NCI-H2107 treated with DMSO at 0.1 percent for 48 hours (cell line): ENCODE measurements around the gene PTRHD1.

Experiments
- DNase-seq: peaks from one replicate; lab custom pipeline; 2025; ENCODE audit not compliant: unreplicated experiment; lab: John Stamatoyannopoulos, UW

The PTRHD1 gene

DNA sequence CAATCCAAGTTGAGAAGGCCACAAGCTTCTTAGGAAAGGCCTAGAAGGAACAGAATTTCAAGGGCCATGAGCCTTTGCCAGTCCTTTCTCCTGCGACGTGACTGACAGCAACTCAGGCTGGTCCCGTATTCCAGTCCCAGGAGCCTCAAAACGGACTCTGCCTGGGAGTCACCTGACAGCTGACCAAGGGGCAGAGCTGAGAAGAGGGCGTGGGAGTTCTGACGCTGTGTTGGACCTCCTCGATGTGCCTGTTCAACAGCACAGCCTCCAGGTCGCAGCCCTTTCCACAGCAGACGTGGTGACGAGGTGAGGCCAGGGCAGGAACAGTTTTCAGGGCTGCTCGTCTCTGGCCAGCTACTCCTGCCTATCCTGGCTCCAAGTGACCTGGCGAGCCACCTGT is 37.6 kb upstream of the PTRHD1 start:
- DNase-seq: no peak

DNA sequence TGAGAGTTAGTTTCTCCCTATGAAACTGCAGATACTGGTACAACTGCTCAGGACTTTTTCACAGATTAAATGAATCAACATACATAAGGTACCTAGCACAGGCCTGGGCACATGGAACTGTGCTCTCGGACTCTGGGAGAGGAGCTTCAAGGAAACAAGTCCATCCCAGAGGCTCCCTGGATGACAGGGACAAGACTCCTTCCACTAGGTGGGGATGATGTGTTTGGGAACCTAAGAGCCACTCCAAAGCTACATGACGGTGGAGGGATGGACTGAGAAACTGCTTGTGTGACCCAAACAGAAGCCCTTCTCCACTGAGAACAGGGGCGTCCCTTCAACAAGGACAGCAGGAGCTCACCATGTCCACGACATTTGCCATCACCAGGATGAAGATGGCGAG is 37.2 kb upstream of the PTRHD1 start:
- DNase-seq: no peak

DNA sequence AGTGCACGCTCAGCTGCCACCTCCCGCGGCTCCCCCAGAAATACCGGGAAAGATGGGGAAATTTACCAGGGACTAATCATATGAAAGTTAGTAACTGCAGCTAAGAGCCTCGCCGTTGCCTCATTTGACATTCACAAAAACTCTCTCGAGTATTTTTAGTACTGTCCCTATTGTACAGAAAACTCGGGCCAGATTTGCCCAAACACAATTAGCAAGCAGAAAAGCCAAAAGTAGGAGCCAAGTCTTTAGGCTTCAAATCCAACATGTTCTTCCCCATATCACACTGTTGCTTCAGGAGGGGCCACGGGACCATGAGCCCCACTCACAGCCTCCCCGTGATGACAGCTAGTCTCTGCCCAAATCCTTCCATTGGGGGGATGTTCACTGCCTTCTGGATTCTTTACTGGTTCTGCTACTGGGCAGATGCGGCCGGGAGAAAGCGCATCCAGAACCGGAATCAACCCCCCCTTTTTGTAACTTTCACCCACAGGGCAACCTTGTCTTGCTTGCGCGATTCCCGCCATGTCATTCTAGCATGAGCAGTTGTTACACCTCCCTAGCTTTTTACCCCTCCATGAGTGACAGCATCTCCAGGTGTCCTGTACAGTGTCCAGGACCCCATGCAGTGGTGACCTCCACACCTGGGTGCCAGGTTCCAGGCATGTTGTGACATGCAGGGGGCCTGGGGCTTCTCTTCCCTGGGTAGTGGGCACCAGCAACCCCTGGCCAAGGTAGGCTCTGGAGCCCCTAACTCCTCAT is 35.2 kb upstream of the PTRHD1 start:
- no peak for DNase-seq

DNA sequence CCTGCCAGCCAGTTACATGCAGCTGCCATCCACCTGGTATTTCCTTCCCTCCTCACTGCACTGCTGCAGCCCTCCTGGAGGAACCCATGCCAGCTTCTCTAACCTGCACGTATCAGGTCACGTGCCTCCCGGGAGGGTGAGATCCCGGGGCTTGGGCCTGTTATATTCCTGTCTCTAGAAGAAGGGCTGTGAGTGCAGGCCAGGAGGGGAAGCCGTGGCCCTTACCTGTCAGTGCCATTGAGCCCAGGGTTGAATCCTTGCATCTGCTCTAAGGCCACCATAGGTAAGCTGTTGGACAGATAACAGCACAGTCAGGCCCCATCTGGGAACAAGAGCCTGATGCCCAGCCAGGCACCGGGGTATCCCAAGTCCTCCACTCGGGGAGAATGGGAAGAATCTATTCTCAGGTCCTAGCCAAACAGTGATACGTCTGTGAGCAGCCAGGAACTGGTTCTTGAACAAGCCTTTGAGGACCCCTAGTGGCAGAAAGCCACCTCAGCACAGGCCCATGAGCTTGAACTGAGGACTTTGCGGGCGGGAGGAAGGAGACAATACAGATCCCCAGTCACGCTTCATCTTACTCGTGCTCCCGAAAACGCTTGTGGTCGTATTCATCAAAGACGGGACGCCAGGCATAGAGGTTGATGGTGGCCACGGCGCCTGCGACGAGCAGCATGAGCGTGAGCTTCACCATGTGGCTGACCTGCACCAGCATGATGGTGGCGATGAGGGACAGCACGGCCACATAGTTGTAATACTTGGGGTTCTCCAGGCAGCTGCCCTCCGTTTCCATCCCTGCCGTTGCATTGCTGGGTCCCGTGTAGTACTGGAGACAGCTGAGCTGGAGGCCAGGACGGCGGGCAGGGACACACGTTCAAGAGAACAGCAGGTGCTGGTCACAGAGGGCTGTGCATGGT is 34.4 kb upstream of the PTRHD1 start:
- DNase-seq: peak; percentile 78

DNA sequence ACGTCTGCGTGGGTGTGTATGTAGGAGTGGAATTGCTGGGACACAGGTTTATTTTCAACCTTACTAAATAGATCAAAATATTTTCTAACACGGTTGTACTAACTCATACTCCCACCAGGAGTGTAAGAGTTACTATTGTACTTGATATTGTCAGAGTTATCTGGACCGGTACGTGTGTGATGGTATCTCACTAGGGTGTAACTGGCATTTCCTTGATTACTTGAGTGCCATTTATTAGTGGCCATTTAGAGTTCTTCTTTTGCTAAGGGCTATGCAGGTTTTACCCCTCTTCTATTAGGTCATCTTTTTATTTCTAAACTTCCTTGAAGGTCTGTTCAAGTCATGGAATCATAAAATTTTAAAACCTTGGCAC is 33.6 kb upstream of the PTRHD1 start:
- DNase-seq: no peak

DNA sequence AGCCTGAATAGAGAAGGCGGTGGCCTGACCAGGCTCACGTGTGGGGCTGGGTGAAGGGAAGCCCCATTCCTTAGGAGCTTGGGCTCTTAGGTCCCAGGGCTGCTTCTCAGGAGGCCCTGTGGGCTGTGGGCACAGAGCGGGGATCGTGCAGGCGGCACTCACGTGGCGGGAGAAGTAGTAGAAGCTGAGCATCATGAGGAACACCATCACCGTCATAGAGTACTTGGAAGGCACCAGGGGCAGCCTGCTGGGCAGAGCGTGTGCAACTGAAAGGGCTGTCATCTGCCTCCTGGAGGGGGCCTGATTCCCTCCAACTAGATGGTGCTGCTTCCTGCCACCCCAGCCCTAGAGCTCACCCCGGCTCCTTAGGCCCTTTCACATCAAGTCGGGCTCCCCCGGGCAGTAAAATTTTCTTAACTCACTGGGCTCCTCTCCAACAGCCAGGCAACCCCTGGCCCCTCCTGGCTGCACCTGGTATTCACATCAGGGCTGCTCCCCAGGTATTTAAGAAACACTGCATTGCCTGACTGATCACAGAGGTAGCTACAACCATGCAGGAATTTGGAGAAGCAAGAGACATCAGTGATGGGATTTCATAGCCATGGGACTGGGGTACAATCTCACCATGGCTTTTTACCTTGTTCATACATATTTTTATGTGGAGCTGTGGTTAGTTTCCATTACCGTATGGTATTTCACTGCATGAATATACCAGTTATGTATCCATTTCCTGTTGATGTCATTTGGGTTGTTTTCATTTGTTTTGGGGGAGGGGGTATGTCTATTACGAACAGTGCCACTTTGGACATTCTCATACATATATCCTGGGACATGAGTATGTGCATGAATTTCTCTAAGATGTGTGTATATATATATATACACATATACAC is 32.9 kb upstream of the PTRHD1 start:
- no peak for DNase-seq

DNA sequence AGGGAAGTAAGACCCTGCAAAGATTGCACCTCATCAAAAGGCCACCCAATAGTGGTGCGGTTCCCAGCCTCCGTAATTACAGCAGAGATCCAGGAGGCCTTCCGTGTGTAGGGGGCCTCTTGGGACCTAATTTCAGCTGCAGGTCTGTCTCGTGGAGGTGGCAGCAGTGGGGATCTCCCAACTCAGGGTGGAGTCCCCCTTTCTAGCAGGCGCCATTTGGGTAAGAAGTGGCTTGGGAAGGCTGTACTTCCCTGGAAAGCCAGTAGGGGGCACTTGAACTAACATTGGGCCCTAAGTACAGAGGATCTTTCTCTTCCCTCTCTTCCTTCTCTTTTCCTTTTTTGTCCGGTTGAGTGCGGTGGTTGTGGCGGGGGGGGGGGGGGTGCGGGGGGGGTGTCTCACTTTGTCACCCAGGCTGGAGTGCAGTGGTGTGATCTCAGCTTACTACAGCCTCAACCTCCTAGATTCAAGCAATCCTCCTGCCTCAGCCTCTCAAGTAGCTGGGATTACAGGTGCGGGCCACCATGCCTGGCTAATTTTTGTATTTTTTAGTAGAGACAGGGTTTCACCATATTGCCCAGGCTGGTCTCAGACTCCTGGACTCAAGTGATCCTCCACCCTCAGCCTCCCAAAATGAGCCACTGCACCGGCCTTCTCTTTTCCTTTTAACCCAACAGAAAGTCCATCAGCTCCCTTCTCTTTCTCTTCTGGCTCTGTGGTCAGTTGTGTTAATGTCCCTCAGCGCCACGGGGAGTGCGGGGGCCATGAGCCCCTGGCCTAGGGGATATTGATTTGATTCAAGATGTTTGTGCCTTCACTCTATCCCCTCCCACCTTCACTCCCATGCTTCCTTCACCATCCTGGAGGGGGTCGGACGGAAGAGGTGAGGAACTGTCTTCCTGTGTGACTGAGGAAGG is 32.0 kb upstream of the PTRHD1 start:
- DNase-seq: no peak

DNA sequence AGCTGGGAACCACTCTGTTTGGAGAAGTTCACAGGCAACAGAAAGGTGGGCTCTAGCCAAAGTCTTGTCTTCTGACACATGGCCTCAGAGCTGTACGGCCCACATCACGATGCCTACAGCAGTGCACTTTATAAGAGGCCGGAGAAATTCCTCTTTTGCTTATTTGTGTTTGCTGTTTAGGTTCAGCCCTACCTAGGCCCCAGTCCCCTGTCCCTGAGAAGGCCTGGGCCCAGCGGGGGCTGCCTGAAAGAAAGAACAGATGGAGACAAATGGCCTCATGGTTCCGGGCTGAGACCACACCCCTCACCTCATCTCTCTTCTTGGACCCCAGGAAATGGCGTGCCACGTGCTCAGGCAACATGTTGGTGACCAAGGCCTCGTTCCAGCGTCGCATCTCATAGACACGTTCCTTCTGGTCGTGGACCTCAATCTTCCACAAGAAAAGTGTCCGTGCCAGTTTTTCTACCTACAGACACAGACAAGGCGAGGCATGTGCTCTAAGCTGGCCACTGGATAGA is 30.9 kb upstream of the PTRHD1 start:
- no peak for DNase-seq

DNA sequence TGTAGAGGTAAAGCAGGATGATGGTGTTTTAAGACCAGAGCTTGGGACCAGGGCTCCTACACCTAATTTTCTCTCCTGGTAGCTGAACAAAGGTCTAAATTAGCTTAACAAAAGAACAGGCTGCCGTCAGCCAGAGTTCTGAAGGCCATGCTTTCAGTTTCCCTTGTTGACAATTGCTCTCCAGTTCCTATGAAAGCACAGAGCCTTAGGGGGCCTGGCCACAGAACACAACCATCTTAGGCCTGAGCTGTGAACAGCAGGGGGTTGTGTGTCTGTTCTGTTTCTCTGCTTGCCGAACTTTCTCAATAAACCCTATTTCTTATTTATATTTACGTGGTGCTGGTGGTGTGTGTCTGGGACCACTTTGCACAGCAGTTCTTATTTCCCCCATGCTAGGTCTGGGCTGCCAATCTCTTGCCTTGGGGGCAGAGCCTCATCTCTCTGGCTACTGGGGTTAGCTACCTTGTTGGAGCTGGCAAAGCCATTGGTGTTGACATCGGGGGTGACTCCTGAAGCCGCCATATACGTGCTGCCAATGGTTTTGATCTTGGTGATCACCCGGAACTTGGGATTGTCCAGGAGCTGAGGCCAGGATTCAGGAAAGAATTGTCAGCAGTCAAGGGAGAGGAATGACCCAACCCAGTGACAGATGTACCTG is 29.0 kb upstream of the PTRHD1 start:
- DNase-seq: peak; percentile 90

DNA sequence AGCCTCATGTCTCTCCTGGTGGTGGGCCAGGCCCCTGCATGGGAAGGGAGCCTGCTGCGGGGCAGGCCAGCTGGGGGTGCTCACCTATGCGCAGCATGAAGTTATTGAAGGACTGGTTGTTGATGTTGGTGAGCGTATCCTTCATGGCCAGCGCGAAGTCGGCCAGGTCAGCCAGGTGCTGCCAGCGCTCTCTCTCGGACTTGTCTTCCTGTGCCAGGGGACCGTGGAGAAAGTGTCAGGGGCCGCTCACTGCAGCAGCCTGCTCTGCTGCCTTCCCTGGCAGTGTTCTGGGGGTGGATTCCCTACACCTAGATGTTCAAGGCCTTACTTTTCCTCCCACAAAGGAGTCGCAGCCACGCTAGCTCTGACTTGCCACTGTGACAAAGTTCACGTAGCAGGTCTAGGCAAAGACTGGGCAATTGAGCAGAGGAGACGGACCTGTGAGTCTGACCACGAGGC is 28.3 kb upstream of the PTRHD1 start:
- no peak for DNase-seq

DNA sequence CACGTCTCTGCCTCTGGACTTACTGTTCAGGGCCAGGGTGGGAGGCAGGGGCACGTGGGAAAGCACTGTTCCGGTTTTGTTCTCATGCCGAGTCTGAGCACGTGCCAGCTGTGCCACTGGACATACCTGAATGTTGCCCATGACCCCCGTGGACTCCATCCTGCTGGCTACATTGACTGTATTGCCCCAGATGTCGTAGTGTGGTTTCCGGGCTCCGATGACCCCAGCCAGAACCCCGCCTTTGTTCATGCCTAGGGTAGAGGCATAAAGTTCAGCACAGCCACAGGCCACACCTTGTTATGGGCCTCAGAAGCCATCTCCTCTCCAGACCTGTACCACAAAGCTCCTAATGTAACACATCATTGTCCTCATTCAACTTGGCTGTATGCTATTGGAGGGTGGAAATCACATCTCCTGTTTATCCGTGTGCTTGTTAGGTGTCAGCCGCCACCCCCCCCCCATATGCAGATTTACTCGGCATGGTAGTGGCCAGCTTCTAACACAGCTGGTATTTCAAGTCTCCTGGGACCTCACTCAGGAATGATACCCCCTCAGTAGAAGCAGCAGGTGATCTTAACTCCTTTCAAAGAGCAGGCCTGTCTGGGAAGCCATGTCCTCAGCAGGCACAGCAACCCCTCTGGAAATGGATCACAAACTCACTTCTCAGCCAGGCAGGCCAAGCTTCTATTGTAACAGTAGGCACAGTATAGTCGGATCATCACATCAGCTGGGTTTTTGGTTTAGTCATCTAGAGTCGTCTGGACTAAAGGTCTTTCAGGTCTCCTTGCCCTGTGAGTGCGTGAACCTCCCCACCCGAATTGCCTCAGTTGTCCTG is 27.6 kb upstream of the PTRHD1 start:
- peak; percentile 68 for DNase-seq

DNA sequence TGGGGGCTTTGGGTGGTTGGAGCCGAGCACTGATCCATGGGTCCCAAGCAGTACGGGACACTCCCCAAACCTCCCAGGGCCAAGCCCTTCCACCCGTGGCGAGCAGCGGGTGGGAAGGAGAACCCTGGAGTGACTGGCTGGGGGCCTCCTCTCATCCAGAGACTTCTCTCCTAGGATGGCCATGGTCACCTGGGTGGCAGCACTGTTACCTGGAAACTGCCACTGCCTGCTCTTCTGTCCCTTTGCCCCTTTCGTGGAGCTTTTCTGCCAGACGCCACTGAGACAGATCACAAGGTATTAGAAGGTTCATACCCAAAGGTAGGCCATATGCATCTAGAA is 27.0 kb upstream of the PTRHD1 start:
- no peak for DNase-seq

DNA sequence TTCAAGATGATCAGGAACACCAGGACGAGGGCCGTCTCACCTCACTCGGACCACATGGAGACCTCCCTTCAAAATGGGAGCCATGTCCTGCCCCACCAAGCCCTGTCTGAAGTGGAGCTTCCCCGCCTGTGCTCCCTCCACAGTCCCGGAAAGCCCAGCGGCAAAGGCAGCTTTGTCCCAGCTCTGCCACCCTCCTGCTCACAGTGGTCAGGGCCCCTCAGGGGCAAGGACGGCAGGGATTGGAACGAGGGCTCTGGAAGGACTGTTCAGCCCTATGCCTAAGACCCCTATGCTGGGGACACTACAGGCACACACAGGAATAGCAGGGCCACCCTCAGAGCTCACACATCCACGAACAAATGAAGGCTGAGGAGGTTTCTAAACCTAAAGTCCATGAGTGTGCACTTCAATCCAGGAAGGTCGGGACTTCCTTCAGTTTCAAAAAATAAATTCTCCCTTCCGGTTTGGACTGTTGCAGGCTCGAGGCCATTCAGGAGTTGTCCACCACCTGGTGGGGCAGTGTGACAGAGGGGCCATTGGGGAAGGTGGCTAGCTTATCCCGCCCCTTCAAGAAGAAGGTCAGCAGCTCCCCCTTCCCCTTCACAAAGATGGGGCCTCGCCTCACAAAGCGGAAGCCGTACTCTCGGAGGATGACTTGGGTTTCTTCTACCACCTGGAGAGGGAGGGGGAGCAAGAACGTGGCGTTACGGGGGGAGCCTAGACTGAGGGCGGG is 26.4 kb upstream of the PTRHD1 start:
- no peak for DNase-seq

DNA sequence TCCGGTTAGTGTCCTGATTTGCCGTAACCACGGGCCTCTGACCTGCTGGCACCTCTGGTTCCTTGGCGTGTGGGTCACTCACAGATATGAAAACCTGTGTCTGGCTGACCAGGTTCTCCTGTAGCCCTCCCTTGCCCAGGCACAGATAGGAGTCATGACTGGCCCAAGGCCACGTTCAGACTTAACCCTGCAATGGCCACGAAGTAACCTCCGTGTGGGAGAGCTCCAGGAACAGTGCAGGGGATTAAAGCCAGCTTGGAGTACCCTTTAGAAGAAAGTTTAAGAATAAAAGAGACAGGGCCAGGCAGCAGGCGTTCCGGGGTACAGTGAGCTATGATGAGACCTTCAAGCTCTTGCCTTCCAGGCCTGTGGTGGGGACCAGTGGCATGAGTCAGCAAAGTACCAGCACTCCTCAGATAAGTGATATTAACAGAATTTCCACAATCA is 25.6 kb upstream of the PTRHD1 start:
- no peak for DNase-seq

DNA sequence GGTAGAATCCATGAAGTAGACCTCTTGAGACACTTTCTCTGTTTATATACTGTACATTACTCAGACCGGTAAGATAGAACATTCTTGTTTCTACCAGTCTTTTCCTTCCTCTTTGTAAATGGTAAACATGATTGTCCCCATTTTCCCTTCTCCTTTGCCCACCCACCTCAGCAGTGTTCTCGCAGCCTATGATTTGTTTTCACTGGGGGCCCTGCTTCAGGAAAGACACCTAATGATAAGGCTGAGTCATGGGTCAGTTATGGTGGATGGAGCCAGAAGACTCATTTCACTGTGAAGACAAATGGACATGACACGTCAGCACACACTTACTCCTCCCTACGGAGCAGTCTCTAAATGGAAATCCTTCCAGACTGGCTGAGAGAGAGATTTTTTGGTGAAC is 23.7 kb upstream of the PTRHD1 start:
- no peak for DNase-seq

DNA sequence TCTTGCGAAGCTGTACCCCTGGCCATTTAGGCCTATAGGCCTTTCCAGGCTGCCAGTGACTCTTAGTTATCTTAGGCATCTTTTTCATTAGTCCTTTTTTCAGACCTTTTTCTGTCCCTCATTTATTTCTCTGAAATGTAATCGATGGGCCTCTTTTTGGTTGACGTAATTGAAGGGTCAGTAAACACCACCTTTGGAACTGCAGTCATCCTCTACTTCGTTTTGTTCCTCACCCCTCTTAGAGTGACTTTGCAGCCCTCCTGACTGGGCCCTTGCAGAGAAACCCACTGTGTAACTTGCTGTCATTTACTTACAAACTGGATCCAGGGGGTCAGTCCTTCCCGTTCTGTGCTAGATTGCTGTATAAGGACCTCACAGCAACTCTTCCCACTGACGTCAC is 23.2 kb upstream of the PTRHD1 start:
- no peak for DNase-seq

DNA sequence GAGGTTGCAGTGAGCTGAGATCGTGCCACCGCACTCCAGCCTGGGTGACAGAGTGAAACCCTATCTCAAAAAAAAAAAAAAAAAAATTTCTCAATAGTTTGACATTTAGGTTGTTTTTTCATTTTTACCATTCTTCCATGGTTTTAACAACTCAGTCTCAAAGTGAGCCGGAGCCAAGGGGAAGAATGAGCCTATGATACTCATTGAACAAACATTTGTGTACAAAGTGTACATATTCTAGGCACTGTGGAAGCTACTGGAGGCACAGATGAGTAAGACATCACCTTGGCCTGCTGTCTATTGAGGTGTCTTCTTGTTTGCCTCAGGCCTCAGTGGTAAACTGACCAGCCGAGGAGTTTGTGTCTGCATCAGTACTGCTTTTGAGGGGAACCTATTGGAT is 22.0 kb upstream of the PTRHD1 start:
- DNase-seq: no peak

DNA sequence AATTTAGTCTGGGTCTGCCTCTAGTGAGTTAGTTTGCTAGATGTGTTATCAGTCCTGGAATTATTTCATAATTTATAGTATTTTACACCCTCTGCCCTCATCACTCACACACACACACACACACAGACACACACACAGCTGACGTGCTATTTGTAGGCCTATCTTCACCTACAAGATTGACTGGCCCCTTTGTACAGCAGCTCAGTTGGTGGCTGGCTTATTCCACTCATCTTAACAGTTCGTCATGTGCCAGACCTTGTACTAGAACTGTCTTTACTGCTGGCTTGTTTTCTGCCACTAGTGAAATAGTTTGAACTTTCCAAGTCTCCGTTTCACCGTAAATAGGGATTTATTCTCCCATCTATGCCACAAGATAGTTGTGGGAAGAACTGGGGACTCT is 21.3 kb upstream of the PTRHD1 start:
- no peak for DNase-seq
